K562 (cell line): ENCODE results near the gene KPTN. TPM values are rescaled to one million over a fixed set of nuclear protein-coding genes. Genes with fewer than 3 reads are reported as not detected.

Experiments used
- ATAC-seq: fragments of 200-7000 bp; cut with Tn5 transposase; 3 replicates; pipeline ENCODE4 v1.9.1; 2020; ENCODE audit warnings: moderate library complexity
- BruUV-seq: library from RNA; stranded (reverse); fragments of 400-500 nt; replicated peaks from 2 replicates; lab custom pipeline; 2021; lab: Mats Ljungman, UMichigan
- CTCF ChIA-PET: fragments of 300-600 bp; formaldehyde crosslinking; extraction: SDS; loops from one replicate; lab custom pipeline; 2021; ENCODE audit warnings: low intra/inter-chr PET ratio; lab: Yijun Ruan, JAX
- POLR2A ChIA-PET: fragments of 300-600, 350-650 bp; sonication (Branson Sonifier 250); formaldehyde crosslinking; extraction: SDS; loops from one replicate; lab custom pipeline; 2021; ENCODE audit warnings: antibody characterized with exemption, inconsistent platforms; lab: Yijun Ruan, JAX
- DNase-seq, 4 experiments: peaks; one replicate each; pipeline versions ENCODE4 v3.0.0 to v3.0.0-alpha.2; 2011 to 2018; ENCODE audit warnings: low spot score in 3 of 4, mixed read lengths in 3 of 4; ENCODE audit errors: extremely low read depth in 1 of 4
- FAIRE-seq: peaks from 2 replicates; lab custom pipeline; 2011; peaks lifted over from hg19 to GRCh38; lab: Jason Lieb, UNC
- H2AFZ ChIP-seq: 2 replicates; pipeline ENCODE4 v1.6.0; 2011; ENCODE audit warnings: low read depth, low read length, control low read depth, inconsistent platforms
- H3K27ac ChIP-seq: fragments of 200-600 bp; 3 replicates; pipeline ENCODE4 v1.8.0; 2011; ENCODE audit warnings: low read depth, mild to moderate bottlenecking, control low read depth, inconsistent platforms, low read length, moderate library complexity, mixed read lengths; ENCODE audit errors: extremely low read depth
- H3K27me3 ChIP-seq, 2 experiments: fragments of 300-600 bp in 1 of 2; 2 replicates in 1 of 2; 3 replicates in 1 of 2; pipeline versions ENCODE4 v1.6.0 to v1.8.0; 2011; ENCODE audit warnings: inconsistent platforms in 2 of 2, low read length in 2 of 2, mild to moderate bottlenecking in 1 of 2, mixed read lengths in 1 of 2, moderate library complexity in 1 of 2; ENCODE audit not compliant: control insufficient read depth in 2 of 2, insufficient read depth in 2 of 2
- H3K36me3 ChIP-seq: fragments of 300-600 bp; 3 replicates; pipeline ENCODE4 v1.8.0; 2011; ENCODE audit warnings: mild to moderate bottlenecking, low read length, inconsistent platforms; ENCODE audit not compliant: control insufficient read depth, insufficient read depth
- H3K4me1 ChIP-seq, 2 experiments: fragments of 200-600 bp in 1 of 2; replicated peaks in 1 of 2; 2 replicates in 1 of 2; 3 replicates in 1 of 2; pipeline versions ENCODE4 v1.5.1 to v1.8.0; 2011; ENCODE audit warnings: inconsistent platforms in 2 of 2, low read length in 2 of 2, mild to moderate bottlenecking in 1 of 2, mixed read lengths in 1 of 2, moderate library complexity in 1 of 2; ENCODE audit not compliant: control insufficient read depth in 2 of 2, insufficient read depth in 2 of 2
- H3K4me2 ChIP-seq: 2 replicates; pipeline ENCODE4 v1.6.1; 2011; ENCODE audit warnings: low read length, control low read depth, inconsistent platforms, mixed read lengths; ENCODE audit not compliant: insufficient read depth
- H3K4me3 ChIP-seq: fragments of 200-600 bp; sonication (generic), shearing (Covaris generic); 2 replicates; pipeline ENCODE4 v1.5.1; 2016; ENCODE audit warnings: control low read depth, inconsistent platforms
- H3K79me2 ChIP-seq: fragments of 200-600 bp; 3 replicates; pipeline ENCODE4 v1.8.0; 2011; ENCODE audit warnings: low read length, inconsistent platforms; ENCODE audit not compliant: control insufficient read depth, insufficient read depth
- H3K9ac ChIP-seq, 2 experiments: 2 replicates each; pipeline versions ENCODE4 v1.6.0 to v1.6.1; 2011; ENCODE audit warnings: low read depth in 2 of 2, low read length in 2 of 2, control low read depth in 1 of 2, inconsistent platforms in 1 of 2, mild to moderate bottlenecking in 1 of 2, mixed read lengths in 1 of 2; ENCODE audit not compliant: insufficient read depth in 1 of 2
- H3K9me1 ChIP-seq: one replicate; pipeline ENCODE4 v1.6.0; 2011; ENCODE audit warnings: inconsistent platforms, mild to moderate bottlenecking, low read length, moderate library complexity; ENCODE audit not compliant: control insufficient read depth, insufficient read depth
- H3K9me3 ChIP-seq: replicated peaks from 2 replicates; pipeline ENCODE4 v1.5.1; 2011; ENCODE audit warnings: low read depth, low read length, inconsistent platforms; ENCODE audit not compliant: control insufficient read depth, insufficient read depth
- H4K20me1 ChIP-seq: replicated peaks from 2 replicates; pipeline ENCODE4 v1.6.1; 2011; ENCODE audit warnings: low read length, inconsistent platforms, mixed read lengths; ENCODE audit not compliant: control insufficient read depth, insufficient read depth
- BCOR ChIP-seq: fragments of 450-650 bp; IDR thresholded peaks from 2 replicates; pipeline ENCODE4 v1.6.1; 2016
- KDM1A ChIP-seq, 2 experiments: fragments of 450-650 bp; IDR thresholded peaks; 2 replicates each; pipeline ENCODE4 v1.6.1; 2016; ENCODE audit warnings: mild to moderate bottlenecking in 2 of 2
- MYNN ChIP-seq, 2 experiments: sonication (generic); formaldehyde crosslinking in 1 of 2; IDR thresholded peaks; 2 replicates each; pipeline versions ENCODE4 v1.5.0 to v1.6.1; 2016 to 2020; ENCODE audit warnings: antibody characterized with exemption in 1 of 2, missing genetic modification reagents in 1 of 2
- RBM25 ChIP-seq: fragments of 200-400 bp; formaldehyde crosslinking; IDR thresholded peaks from 2 replicates; pipeline ENCODE4 v1.6.1; 2018; ENCODE audit warnings: low read length, low read depth, moderate library complexity; ENCODE audit not compliant: severe bottlenecking
- SMARCB1 ChIP-seq: IDR thresholded peaks from 2 replicates; pipeline ENCODE4 v1.6.1; 2011; ENCODE audit warnings: improper control_type of control experiment, low read depth; ENCODE audit not compliant: insufficient read length
- ZC3H11A ChIP-seq: IDR thresholded peaks from 2 replicates; pipeline ENCODE4 v1.6.1; 2012; ENCODE audit warnings: low read depth, low read length, improper control_type of control experiment
- ZNF77 ChIP-seq: fragments of 250-450 bp; sonication (Bioruptor Pico); IDR thresholded peaks from 2 replicates; pipeline ENCODE4 v1.5.0; 2020
- WGBS: fragments of 100-300 bp; shearing (Covaris generic); methylation state at CpG from one replicate; pipeline ENCODE4 v1.1.6; 2016; ENCODE audit warnings: low coverage, mixed read lengths; ENCODE audit not compliant: insufficient coverage; ENCODE audit errors: missing lambda C conversion rate; 5-methylcytosine and 5-hydroxymethylcytosine counted together
- in situ Hi-C: fragments of 300-500 bp; cut with MboI; formaldehyde crosslinking; loops from 4 replicates; pipeline ENCODE4 v1.15.0; 2018; ENCODE audit warnings: inconsistent platforms, mixed read lengths
- intact Hi-C: fragments of 100-400 bp; cut with micrococcal nuclease; formaldehyde crosslinking; loops from 2 replicates; pipeline ENCODE4 v1.14.2; 2022
- polyA plus RNA-seq, 8 experiments: library from polyadenylated mRNA; depleted of rRNA in 4 of 8; stranded (reverse) in 5 of 8; unstranded in 3 of 8; fragments of >200 nt; fragmentation: Nextera tagmentation in 2 of 8; fragmentation: Illumina TruSeq in 1 of 8; extraction: Ambion mirVana in 2 of 8; extraction: Trizol in 1 of 8; gene quantifications; 2 replicates each; pipeline versions ENCODE4 v1.2.1 to v1.2.3, GENCODE V29; 2011 to 2014; ENCODE audit warnings: inconsistent platforms in 1 of 8, missing spikeins in 1 of 8
- total RNA-seq, 7 experiments: library from RNA; depleted of rRNA in 6 of 7; stranded (reverse); fragments of >200 nt in 6 of 7; fragmentation: Illumina TruSeq in 2 of 7; extraction: Trizol in 2 of 7; gene quantifications; 2 replicates each; pipeline versions ENCODE4 v1.2.1 to v1.2.3, GENCODE V29; 2011 to 2021; ENCODE audit warnings: low replicate concordance in 1 of 7

Gene KPTN
- total and polyA plus RNA-seq, 9 of the 15 experiments (the other 6 are each of a cell fraction or from before 2014, with no cell fraction given), result 0.56 to 18.2 (median 8.5) TPM

GRCh38 chr19:47529018-47529742, 45.2 kb upstream of the KPTN start:
- TF ChIP-seq RBM25 (peak; percentile 70), ZC3H11A (no peak), SMARCB1 (no peak), MYNN (IDR thresholded peaks at IDR 0.05) (no peak), MYNN (CRISPR knock-in tag; IDR thresholded peaks at IDR 0.05) (no peak), KDM1A (IDR thresholded peaks at IDR 0.05) (0 out of 4 replicates have a peak, but pooled peaks of 1 of the 2 experiments have one; percentile 31), ZNF77 (CRISPR knock-in tag) (no peak), BCOR (peak; percentile 58; the same call in 1 of the 2 replicates)
- TF ChIP-seq, all 486 proteins: peak for 3
- Histone ChIP-seq H3K9me1 (no peaks in the 10 kb centered on the region), H4K20me1 (no peaks in the 10 kb centered on the region), H3K4me1 (peaks cover 13 to 14% of the 10 kb centered on the region in 2 experiments), H3K36me3 (no peaks in the 10 kb centered on the region), H3K9me3 (no peaks in the 10 kb centered on the region), H3K9ac (no peak overlapping the region), H2AFZ (no peak overlapping the region), H3K27ac (no peak overlapping the region), H3K27me3 (peaks cover 0 to 6% of the 10 kb centered on the region in 2 experiments; a peak in 3 of 5 replicates), H3K4me2 (no peak overlapping the region), H3K79me2 (no peaks in the 10 kb centered on the region), H3K4me3 (no peak overlapping the region)
- in situ Hi-C loops (no loop called here), intact Hi-C loops (no loop called here)
- FAIRE-seq (no peak), DNase-seq (no peak), ATAC-seq (no peak)
- BruUV-seq, result no TSS peak
- ChIA-PET CTCF (no interaction called here), POLR2A (interaction anchor here (0.6 to 1.0 kb wide), 3 partner anchors 14 to 40 kb away, joined by 3 read pairs; no protein-coding TSS in a partner anchor)
- WGBS, result 32% methylated on average over 16 of the region's 16 CpGs
